ENCODE results near the gene ELK4.

ELK4 gene

DNA sequence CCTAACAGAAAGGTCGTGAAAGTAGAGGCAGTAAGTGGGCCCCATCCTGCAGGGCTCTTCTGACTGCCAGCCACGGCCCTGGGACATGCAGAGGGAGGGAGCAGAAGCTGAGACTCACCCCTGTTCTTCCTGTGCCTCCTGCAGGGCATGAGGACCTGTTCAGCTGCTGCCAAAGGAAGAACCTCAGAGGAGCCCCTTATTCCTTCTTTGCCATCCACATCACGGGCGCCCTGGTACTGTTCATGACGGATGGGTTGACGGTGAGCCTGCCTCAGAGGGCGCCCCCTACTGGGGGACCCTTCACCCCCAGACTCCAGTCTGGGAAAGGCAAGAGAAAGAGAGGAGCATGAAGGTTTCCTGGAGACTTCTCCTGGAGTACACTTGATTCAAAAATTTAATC lies 47.1 kb downstream of the ELK4 start:
- in situ Hi-C loops (cut with HindIII; ENCODE audit: low sequenced_read_pairs): no loop called here

DNA sequence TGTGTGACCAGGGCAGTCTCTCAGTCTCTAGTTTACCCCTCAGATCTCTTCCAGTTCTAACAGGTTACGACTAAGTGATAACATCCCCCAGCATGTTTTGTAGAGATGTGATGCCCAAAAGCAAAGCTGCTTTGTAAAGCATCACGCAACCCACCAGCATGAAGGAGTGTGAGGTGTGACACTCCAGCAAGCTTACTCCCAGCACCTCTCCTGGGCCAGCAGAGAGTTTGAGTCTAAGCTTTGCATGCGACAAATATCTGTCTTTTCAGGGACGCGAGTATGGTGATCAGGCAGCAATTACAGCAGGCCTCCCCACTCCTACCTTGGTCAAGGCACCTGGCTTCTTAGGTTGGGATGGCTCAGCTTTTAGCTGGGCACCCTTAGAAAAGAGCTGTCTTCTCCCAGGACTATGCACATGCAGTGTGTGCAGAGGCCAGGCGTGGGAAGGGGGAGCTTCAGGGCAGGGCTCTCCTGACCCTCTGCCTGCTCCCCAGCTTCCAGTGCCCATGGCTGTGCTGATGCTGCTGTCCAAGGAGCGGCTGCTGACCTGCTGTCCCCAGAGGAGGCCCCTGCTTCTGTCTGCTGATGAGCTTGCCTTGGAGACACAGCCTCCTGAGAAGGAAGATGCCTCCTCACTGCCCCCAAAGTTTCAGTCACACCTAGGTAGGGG lies 48.2 kb downstream of the ELK4 start:
- in situ Hi-C loops (cut with HindIII; ENCODE audit: low sequenced_read_pairs): no loop called here

DNA sequence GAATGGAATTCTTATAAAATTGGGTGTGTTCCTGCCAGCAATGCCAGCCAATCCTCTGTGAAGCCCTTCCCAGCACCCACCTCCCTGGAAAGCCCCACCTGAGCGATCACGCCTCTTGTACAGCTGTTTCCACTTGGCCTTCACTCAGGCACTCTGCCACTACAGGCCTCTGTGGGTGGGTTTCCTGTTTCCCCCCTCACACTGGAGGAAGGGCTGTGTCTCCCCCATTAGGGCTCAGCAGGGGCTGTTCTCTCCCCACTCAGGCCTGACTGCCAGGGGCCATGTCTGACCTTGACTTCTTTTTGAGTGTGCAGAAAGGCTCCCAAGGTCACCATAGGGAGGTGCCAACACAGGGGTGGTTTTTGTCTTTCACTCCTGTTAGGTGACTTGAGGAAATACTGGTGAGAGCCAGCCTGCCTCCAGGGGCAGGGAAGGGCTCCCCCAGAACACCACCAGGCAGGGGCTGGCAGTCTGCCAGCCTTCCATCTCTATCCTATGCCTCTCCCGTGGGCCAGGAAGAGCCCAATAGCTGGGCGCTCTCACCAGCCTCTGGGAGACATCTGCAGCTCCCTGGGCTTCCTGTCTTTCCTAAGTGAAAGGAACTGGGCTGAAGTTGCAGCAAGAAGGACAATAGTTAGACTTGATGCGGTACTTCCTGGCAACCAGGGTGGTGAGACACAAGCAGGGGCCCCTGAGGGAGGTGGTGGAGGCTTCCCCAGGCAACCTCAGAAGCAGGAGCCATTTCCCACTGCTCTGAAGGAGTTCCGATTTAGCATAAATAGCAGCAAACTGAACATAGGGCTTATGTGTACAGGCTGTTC lies 49.1 kb downstream of the ELK4 start:
- in situ Hi-C loops (cut with HindIII; ENCODE audit: low sequenced_read_pairs): no loop called here

GRCh38 chr1:205582046-205582445 lies 49.8 kb downstream of the ELK4 start:
- in situ Hi-C loops (cut with HindIII; ENCODE audit: low sequenced_read_pairs): no loop called here

GRCh38 chr1:205581321-205581980 lies 50.4 kb downstream of the ELK4 start:
- in situ Hi-C loops (cut with HindIII; ENCODE audit: low sequenced_read_pairs): no loop called here

DNA sequence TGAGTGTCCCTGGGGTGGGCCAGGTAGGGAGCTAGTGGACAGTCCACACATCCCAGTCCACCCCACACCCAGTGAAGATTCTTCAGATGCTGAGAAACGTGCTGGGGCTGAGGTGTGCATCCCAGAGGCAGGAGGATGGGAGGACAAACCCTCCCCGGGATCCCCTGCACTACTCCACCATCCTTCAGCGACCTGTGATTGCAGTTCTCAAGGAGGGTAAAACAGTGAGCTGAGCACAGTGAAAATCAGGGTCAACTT lies 51.0 kb downstream of the ELK4 start:
- in situ Hi-C loops (cut with HindIII; ENCODE audit: low sequenced_read_pairs): no loop called here

GRCh38 chr1:205580140-205580922 lies 51.5 kb downstream of the ELK4 start:
- in situ Hi-C loops (cut with HindIII; ENCODE audit: low sequenced_read_pairs): no loop called here

GRCh38 chr1:205579711-205580110 lies 52.1 kb downstream of the ELK4 start:
- in situ Hi-C loops (cut with HindIII; ENCODE audit: low sequenced_read_pairs): no loop called here

- in situ Hi-C loops (cut with HindIII; ENCODE audit: low sequenced_read_pairs): no loop called here
Measured at GRCh38 chr1:205578780-205579571, 52.8 kb downstream of the ELK4 start.

GRCh38 chr1:205577874-205578658 lies 53.7 kb downstream of the ELK4 start:
- in situ Hi-C loops (cut with HindIII; ENCODE audit: low sequenced_read_pairs): no loop called here

- in situ Hi-C loops (cut with HindIII; ENCODE audit: low sequenced_read_pairs): no loop called here
Measured at GRCh38 chr1:205576805-205577761, 54.7 kb downstream of the ELK4 start.

DNA sequence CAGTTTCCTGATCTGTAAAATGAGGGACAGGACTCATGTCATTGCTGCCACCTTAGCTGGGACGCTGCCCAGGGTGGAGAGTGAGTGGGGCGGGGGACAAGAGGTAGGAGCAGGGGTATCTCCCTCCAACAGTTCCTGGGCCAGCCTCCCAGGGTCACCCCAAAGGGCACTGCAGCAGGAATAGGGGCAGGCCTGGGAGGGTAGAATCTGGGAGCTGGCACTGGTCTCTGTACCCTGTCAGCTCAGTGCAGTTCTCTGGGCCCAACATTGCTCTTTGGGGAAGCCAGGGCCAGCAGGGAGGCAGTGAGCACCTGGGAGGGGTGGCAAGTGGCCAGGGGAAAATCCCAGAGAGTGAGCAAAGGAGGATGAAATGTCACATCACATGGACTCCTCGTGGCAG lies 55.8 kb downstream of the ELK4 start:
- in situ Hi-C loops (cut with HindIII; ENCODE audit: low sequenced_read_pairs): no loop called here

- in situ Hi-C loops (cut with HindIII; ENCODE audit: low sequenced_read_pairs): no loop called here
Measured at GRCh38 chr1:205575294-205575885, 56.4 kb downstream of the ELK4 start.

DNA sequence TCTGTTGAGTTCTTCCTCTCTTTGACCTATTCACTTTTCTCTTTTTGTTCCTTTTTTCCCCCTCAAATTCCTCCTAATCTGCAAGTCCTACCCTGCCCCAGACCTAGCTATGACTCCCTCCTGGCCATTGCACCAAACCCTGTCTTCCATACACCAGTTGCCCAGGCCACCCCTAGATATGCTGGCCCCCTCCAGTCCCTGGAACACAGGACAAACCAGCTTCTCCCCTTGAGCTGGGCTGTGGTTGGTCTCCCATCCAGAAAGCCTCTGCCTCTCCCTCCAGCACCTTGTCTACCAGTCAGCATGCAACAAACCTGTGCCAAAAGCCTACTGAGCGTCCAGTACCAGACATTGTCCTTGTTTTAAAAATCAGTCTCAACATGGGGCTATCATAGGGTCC lies 59.4 kb downstream of the ELK4 start:
- in situ Hi-C loops (cut with HindIII; ENCODE audit: low sequenced_read_pairs): no loop called here

- in situ Hi-C loops (cut with HindIII; ENCODE audit: low sequenced_read_pairs): no loop called here
Measured at GRCh38 chr1:205571747-205572146, 60.1 kb downstream of the ELK4 start.

GRCh38 chr1:205570796-205571537 lies 60.8 kb downstream of the ELK4 start:
- in situ Hi-C loops (cut with HindIII; ENCODE audit: low sequenced_read_pairs): no loop called here

- in situ Hi-C loops (cut with HindIII; ENCODE audit: low sequenced_read_pairs): no loop called here
Measured at GRCh38 chr1:205570173-205570501, 61.7 kb downstream of the ELK4 start.
